ENCODE data around the gene OTX2.

OTX2 gene

GRCh38 chr14:56787530-56787929 is 22.7 kb downstream of the OTX2 start:
- Histone ChIP-seq H3K27me3 (replicated peaks; ENCODE audit: control insufficient read depth, insufficient read depth, low read length) (peaks cover 26% of the 10 kb centered on the region), H3K9ac (ENCODE audit: low read length) (no peak overlapping the region), H3K4me1 (ENCODE audit: control insufficient read depth, insufficient read depth, low read length) (no peaks in the 10 kb centered on the region), H3K4me3 (ENCODE audit: low read length) (no peak overlapping the region), H3K36me3 (ENCODE audit: control insufficient read depth, insufficient read depth, low read length, severe bottlenecking) (no peaks in the 10 kb centered on the region), H3K9me3 (ENCODE audit: control insufficient read depth, low read length) (no peaks in the 10 kb centered on the region)
- DNase-seq (ENCODE audit: low read depth) = no peak

- Histone ChIP-seq H3K9me3 (ENCODE audit: control insufficient read depth, low read length) (no peaks in the 10 kb centered on the region), H3K4me3 (ENCODE audit: low read length) (no peak overlapping the region), H3K36me3 (ENCODE audit: control insufficient read depth, insufficient read depth, low read length, severe bottlenecking) (no peaks in the 10 kb centered on the region), H3K9ac (ENCODE audit: low read length) (no peak overlapping the region), H3K27me3 (replicated peaks; ENCODE audit: control insufficient read depth, insufficient read depth, low read length) (peaks cover 11% of the 10 kb centered on the region), H3K4me1 (ENCODE audit: control insufficient read depth, insufficient read depth, low read length) (no peaks in the 10 kb centered on the region)
- DNase-seq (ENCODE audit: low read depth) = no peak
These were observed 27.6 kb downstream of the OTX2 start for GRCh38 chr14:56782711-56783110.

- Histone ChIP-seq H3K4me1 (ENCODE audit: control insufficient read depth, insufficient read depth, low read length) (no peaks in the 10 kb centered on the region), H3K9me3 (ENCODE audit: control insufficient read depth, low read length) (no peaks in the 10 kb centered on the region), H3K36me3 (ENCODE audit: control insufficient read depth, insufficient read depth, low read length, severe bottlenecking) (no peaks in the 10 kb centered on the region), H3K9ac (ENCODE audit: low read length) (no peak overlapping the region), H3K27me3 (replicated peaks; ENCODE audit: control insufficient read depth, insufficient read depth, low read length) (peaks cover 17% of the 10 kb centered on the region), H3K4me3 (ENCODE audit: low read length) (no peak overlapping the region)
- no peak for DNase-seq (ENCODE audit: low read depth)
These were observed 35.8 kb downstream of the OTX2 start for GRCh38 chr14:56774503-56774902.

GRCh38 chr14:56770512-56770911 is 39.8 kb downstream of the OTX2 start:
- Histone ChIP-seq H3K4me3 (ENCODE audit: low read length) (no peak overlapping the region), H3K9ac (ENCODE audit: low read length) (no peak overlapping the region), H3K9me3 (ENCODE audit: control insufficient read depth, low read length) (no peaks in the 10 kb centered on the region), H3K4me1 (ENCODE audit: control insufficient read depth, insufficient read depth, low read length) (no peaks in the 10 kb centered on the region), H3K36me3 (ENCODE audit: control insufficient read depth, insufficient read depth, low read length, severe bottlenecking) (no peaks in the 10 kb centered on the region), H3K27me3 (replicated peaks; ENCODE audit: control insufficient read depth, insufficient read depth, low read length) (peaks cover 11% of the 10 kb centered on the region)
- DNase-seq (ENCODE audit: low read depth) = no peak

GRCh38 chr14:56760164-56760914 is 49.9 kb downstream of the OTX2 start:
- no peak for DNase-seq (ENCODE audit: low read depth)
- H3K4me1 ChIP-seq (ENCODE audit: control insufficient read depth, insufficient read depth, low read length) = no peaks in the 10 kb centered on the region
- H3K9ac ChIP-seq (ENCODE audit: low read length) = no peak overlapping the region
- H3K27me3 ChIP-seq (replicated peaks; ENCODE audit: control insufficient read depth, insufficient read depth, low read length) = peaks cover 14% of the 10 kb centered on the region
- H3K4me3 ChIP-seq (ENCODE audit: low read length) = no peak overlapping the region
- H3K9me3 ChIP-seq (ENCODE audit: control insufficient read depth, low read length) = no peaks in the 10 kb centered on the region
- no peaks in the 10 kb centered on the region for H3K36me3 ChIP-seq (ENCODE audit: control insufficient read depth, insufficient read depth, low read length, severe bottlenecking)

GRCh38 chr14:56759633-56760032 is 50.6 kb downstream of the OTX2 start:
- Histone ChIP-seq H3K4me3 (ENCODE audit: low read length) (no peak overlapping the region), H3K27me3 (replicated peaks; ENCODE audit: control insufficient read depth, insufficient read depth, low read length) (peaks cover 14% of the 10 kb centered on the region), H3K4me1 (ENCODE audit: control insufficient read depth, insufficient read depth, low read length) (no peaks in the 10 kb centered on the region), H3K9me3 (ENCODE audit: control insufficient read depth, low read length) (no peaks in the 10 kb centered on the region), H3K9ac (ENCODE audit: low read length) (no peak overlapping the region), H3K36me3 (ENCODE audit: control insufficient read depth, insufficient read depth, low read length, severe bottlenecking) (no peaks in the 10 kb centered on the region)
- no peak for DNase-seq (ENCODE audit: low read depth)

- H3K9ac ChIP-seq (ENCODE audit: low read length) = no peak overlapping the region
- peaks cover 14% of the 10 kb centered on the region for H3K27me3 ChIP-seq (replicated peaks; ENCODE audit: control insufficient read depth, insufficient read depth, low read length)
These were observed 51.2 kb downstream of the OTX2 start for GRCh38 chr14:56759094-56759493.

GRCh38 chr14:56754921-56755320 is 55.4 kb downstream of the OTX2 start:
- H3K4me3 ChIP-seq (ENCODE audit: low read length) = no peak overlapping the region
- H3K4me1 ChIP-seq (ENCODE audit: control insufficient read depth, insufficient read depth, low read length) = no peaks in the 10 kb centered on the region
- peaks cover 10% of the 10 kb centered on the region for H3K27me3 ChIP-seq (replicated peaks; ENCODE audit: control insufficient read depth, insufficient read depth, low read length)
- H3K9me3 ChIP-seq (ENCODE audit: control insufficient read depth, low read length) = no peaks in the 10 kb centered on the region
- H3K9ac ChIP-seq (ENCODE audit: low read length) = no peak overlapping the region
- no peak for DNase-seq (ENCODE audit: low read depth)
- H3K36me3 ChIP-seq (ENCODE audit: control insufficient read depth, insufficient read depth, low read length, severe bottlenecking) = no peaks in the 10 kb centered on the region

More at GRCh38 chr14:56759094-56759493, 51.2 kb downstream of the OTX2 start:
- H3K4me1 ChIP-seq (ENCODE audit: control insufficient read depth, insufficient read depth, low read length) = no peaks in the 10 kb centered on the region
- DNase-seq (ENCODE audit: low read depth) = no peak
- no peaks in the 10 kb centered on the region for H3K36me3 ChIP-seq (ENCODE audit: control insufficient read depth, insufficient read depth, low read length, severe bottlenecking)
- no peaks in the 10 kb centered on the region for H3K9me3 ChIP-seq (ENCODE audit: control insufficient read depth, low read length)
- no peak overlapping the region for H3K4me3 ChIP-seq (ENCODE audit: low read length)

- Histone ChIP-seq H3K9ac (ENCODE audit: low read length) (no peak overlapping the region), H3K27me3 (replicated peaks; ENCODE audit: control insufficient read depth, insufficient read depth, low read length) (peaks cover 6% of the 10 kb centered on the region), H3K4me3 (ENCODE audit: low read length) (no peak overlapping the region), H3K4me1 (ENCODE audit: control insufficient read depth, insufficient read depth, low read length) (no peaks in the 10 kb centered on the region), H3K9me3 (ENCODE audit: control insufficient read depth, low read length) (no peaks in the 10 kb centered on the region), H3K36me3 (ENCODE audit: control insufficient read depth, insufficient read depth, low read length, severe bottlenecking) (no peaks in the 10 kb centered on the region)
- DNase-seq (ENCODE audit: low read depth) = no peak
These were observed 56.9 kb downstream of the OTX2 start for GRCh38 chr14:56753396-56753795.

- H3K27me3 ChIP-seq (replicated peaks; ENCODE audit: control insufficient read depth, insufficient read depth, low read length) = peaks cover 4% of the 10 kb centered on the region
- H3K36me3 ChIP-seq (ENCODE audit: control insufficient read depth, insufficient read depth, low read length, severe bottlenecking) = no peaks in the 10 kb centered on the region
- no peak for DNase-seq (ENCODE audit: low read depth)
- no peaks in the 10 kb centered on the region for H3K9me3 ChIP-seq (ENCODE audit: control insufficient read depth, low read length)
- H3K4me1 ChIP-seq (ENCODE audit: control insufficient read depth, insufficient read depth, low read length) = no peaks in the 10 kb centered on the region
- no peak overlapping the region for H3K9ac ChIP-seq (ENCODE audit: low read length)
- no peak overlapping the region for H3K4me3 ChIP-seq (ENCODE audit: low read length)
These were observed 57.9 kb downstream of the OTX2 start for GRCh38 chr14:56752428-56752827.

GRCh38 chr14:56751471-56751870 is 58.8 kb downstream of the OTX2 start:
- no peak overlapping the region for H3K9ac ChIP-seq (ENCODE audit: low read length)
- H3K9me3 ChIP-seq (ENCODE audit: control insufficient read depth, low read length) = no peaks in the 10 kb centered on the region
- no peaks in the 10 kb centered on the region for H3K27me3 ChIP-seq (replicated peaks; ENCODE audit: control insufficient read depth, insufficient read depth, low read length)
- DNase-seq (ENCODE audit: low read depth) = no peak
- no peak overlapping the region for H3K4me3 ChIP-seq (ENCODE audit: low read length)
- H3K36me3 ChIP-seq (ENCODE audit: control insufficient read depth, insufficient read depth, low read length, severe bottlenecking) = no peaks in the 10 kb centered on the region
- H3K4me1 ChIP-seq (ENCODE audit: control insufficient read depth, insufficient read depth, low read length) = no peaks in the 10 kb centered on the region

Data from adipocyte (in vitro differentiated cells).